NT2/D1 (cell line): Measurements from ENCODE around the gene TGFB3.

Source experiments
- YY1 ChIP-seq: IDR thresholded peaks from 2 replicates; pipeline ENCODE4 v1.6.1; 2011; ENCODE audit not compliant: insufficient read length, insufficient read depth
- ZNF274 ChIP-seq: IDR thresholded peaks from 2 replicates; pipeline ENCODE4 v1.6.1; 2011; ENCODE audit warnings: mild to moderate bottlenecking, low read depth, low read length

DNA sequence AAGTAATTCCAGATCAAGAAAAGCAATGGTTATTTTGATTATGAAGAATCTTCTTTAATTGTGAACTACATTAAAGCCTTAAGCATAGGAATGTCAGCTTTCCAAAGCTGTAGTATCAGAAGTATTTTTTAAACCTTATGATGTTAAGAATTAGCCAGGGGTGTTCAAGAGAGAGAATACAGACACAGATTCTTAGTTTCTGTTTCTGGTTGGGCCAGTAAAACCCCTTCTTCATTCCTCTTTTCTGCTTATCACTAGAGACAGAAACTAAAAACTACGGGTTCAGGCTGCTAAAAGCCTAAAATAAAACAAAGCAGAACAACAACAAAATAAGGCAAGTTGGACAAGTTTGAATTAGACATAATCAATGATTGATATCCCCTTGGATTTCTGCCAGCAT is 42.0 kb upstream of the TGFB3 start:
- TF ChIP-seq ZNF274 (no peak), YY1 (no peak)
